Coronary artery (tissue), 2 donors: ENCODE data around the gene IQCK.

Source experiments
- DNase-seq: peaks from one replicate; pipeline ENCODE4 v3.0.0-alpha.2; 2017; ENCODE audit warnings: low spot score
- H3K27ac ChIP-seq, 2 donors: fragments of 200-600 bp; sonication (generic); one replicate each; pipeline ENCODE4 v1.5.1; 2016 to 2019
- H3K4me3 ChIP-seq: fragments of 200-600 bp; sonication (generic); 2 replicates; pipeline ENCODE4 v1.5.1; 2016; ENCODE audit warnings: mild to moderate bottlenecking, moderate library complexity
- CTCF ChIP-seq: fragments of 200-600 bp; sonication (generic); IDR thresholded peaks from one replicate; pipeline ENCODE4 v1.5.1; 2019; ENCODE audit warnings: antibody characterized with exemption

The IQCK gene

GRCh38 chr16:19843371-19843770, 125.3 kb downstream of the IQCK start:
- DNase-seq = no peak
- no peak for TF ChIP-seq CTCF
- Histone ChIP-seq H3K27ac (no peak overlapping the region), H3K4me3 (no peak overlapping the region)

GRCh38 chr16:19844945-19845641, 127.0 kb downstream of the IQCK start:
- H3K4me3 ChIP-seq = no peak overlapping the region
- no peak overlapping the region for H3K27ac ChIP-seq
- DNase-seq = no peak
- no peak for TF ChIP-seq CTCF

- no peak overlapping the region for H3K4me3 ChIP-seq
- DNase-seq = no peak
- no peak for TF ChIP-seq CTCF
- H3K27ac ChIP-seq = no peak overlapping the region
Measured at GRCh38 chr16:19846436-19846835, 128.4 kb downstream of the IQCK start.

- no peak for TF ChIP-seq CTCF
- no peak for DNase-seq
- Histone ChIP-seq H3K4me3 (no peak overlapping the region), H3K27ac (no peak overlapping the region)
Measured at GRCh38 chr16:19848756-19849155, 130.7 kb downstream of the IQCK start.

GRCh38 chr16:19850131-19850817, 132.2 kb downstream of the IQCK start:
- DNase-seq = no peak
- no peak for TF ChIP-seq CTCF
- H3K4me3 ChIP-seq = no peak overlapping the region
- no peak overlapping the region for H3K27ac ChIP-seq

GRCh38 chr16:19851476-19851875, 133.4 kb downstream of the IQCK start:
- Histone ChIP-seq H3K4me3 (no peak overlapping the region), H3K27ac (no peak overlapping the region)
- DNase-seq = no peak
- TF ChIP-seq CTCF = no peak
